GM12865 (cell line): ENCODE results near the gene CTDP1.

Source experiments
- DNase-seq: peaks from one replicate; pipeline ENCODE4 v3.0.0; 2010; ENCODE audit warnings: low read depth
- H3K4me3 ChIP-seq: 2 replicates; pipeline ENCODE4 v1.5.1; 2011; ENCODE audit warnings: mild to moderate bottlenecking, low read depth, low read length, control low read depth
- TF ChIP-seq, protein P1 (sequence below): IDR thresholded peaks from 2 replicates; pipeline ENCODE4 v1.5.1; 2011; ENCODE audit warnings: low read length, control low read depth, low read depth, inconsistent platforms; ENCODE audit not compliant: insufficient read depth; ENCODE audit errors: missing control alignments

The CTDP1 gene

DNA sequence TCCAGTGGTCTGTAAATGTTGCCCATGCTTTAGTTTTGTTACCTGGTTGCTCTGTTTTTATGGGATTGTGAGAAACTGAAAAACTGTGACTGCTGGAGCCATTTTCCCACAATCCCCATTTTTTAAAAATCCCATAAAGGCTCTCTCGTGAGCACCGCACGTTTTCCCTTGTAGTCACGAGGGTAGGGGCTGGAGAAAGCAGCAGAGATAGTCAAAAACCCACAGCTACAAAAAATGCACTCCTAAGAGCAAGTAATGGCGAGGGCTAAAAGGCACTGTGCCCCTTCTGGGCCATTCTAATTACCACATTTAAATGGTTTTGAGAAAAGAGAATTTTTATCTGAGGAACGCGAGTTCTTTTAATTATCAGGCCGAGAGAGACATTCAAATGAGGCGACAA is 1.8 kb upstream of the CTDP1 start:
- peak overlapping the region; percentile 70 for H3K4me3 ChIP-seq
- TF ChIP-seq, protein P1, sequence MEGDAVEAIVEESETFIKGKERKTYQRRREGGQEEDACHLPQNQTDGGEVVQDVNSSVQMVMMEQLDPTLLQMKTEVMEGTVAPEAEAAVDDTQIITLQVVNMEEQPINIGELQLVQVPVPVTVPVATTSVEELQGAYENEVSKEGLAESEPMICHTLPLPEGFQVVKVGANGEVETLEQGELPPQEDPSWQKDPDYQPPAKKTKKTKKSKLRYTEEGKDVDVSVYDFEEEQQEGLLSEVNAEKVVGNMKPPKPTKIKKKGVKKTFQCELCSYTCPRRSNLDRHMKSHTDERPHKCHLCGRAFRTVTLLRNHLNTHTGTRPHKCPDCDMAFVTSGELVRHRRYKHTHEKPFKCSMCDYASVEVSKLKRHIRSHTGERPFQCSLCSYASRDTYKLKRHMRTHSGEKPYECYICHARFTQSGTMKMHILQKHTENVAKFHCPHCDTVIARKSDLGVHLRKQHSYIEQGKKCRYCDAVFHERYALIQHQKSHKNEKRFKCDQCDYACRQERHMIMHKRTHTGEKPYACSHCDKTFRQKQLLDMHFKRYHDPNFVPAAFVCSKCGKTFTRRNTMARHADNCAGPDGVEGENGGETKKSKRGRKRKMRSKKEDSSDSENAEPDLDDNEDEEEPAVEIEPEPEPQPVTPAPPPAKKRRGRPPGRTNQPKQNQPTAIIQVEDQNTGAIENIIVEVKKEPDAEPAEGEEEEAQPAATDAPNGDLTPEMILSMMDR = no peak

DNA sequence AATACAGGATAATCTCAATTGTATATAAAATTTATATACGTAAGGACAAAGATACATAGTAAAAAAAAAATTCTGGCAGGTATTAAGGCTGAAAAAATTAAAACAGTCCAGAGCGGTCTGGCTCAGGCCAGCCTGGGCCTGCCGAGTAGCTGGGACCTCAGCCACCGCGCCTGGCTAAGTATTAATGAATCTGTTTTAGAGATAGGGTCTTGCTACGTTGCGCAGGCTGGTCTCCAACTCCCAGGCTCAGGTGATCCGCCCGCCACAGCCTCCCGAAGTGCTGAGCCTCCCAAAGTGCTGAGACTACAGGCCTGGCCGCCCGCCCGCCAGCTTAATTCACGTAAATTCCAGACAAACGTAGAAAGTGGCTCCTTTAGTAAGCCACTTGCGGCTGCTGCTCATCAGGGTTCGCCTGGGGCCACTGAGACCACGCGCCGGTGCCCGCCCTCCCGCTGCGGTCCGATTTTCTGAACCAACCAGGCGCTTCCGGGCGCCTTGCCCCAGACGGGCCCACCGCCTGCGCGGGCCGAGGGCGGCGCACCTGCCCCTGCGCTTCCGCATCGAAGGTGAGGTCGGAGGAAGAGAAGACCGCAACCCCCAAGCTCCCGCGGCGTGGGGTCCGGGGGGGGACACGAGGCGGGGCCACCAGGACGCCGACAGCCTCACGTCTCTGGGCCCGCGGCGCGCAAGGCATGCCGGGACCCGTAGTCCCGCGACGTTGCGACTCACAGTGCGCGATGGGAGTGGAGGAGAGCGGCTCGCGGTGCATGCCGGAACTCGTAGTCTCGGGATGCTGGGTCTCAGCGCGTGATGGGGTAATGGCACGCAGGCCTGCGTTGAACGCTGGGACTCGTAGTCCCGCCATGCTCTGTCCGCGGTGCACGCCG is 695 bp upstream of the CTDP1 start:
- TF ChIP-seq, protein P1 = no peak
- peak; percentile 99 for DNase-seq
- H3K4me3 ChIP-seq = peak overlapping the region; percentile 70

More for the DNA sequence above, 1.8 kb upstream of the CTDP1 start:
- no peak for DNase-seq

DNA sequence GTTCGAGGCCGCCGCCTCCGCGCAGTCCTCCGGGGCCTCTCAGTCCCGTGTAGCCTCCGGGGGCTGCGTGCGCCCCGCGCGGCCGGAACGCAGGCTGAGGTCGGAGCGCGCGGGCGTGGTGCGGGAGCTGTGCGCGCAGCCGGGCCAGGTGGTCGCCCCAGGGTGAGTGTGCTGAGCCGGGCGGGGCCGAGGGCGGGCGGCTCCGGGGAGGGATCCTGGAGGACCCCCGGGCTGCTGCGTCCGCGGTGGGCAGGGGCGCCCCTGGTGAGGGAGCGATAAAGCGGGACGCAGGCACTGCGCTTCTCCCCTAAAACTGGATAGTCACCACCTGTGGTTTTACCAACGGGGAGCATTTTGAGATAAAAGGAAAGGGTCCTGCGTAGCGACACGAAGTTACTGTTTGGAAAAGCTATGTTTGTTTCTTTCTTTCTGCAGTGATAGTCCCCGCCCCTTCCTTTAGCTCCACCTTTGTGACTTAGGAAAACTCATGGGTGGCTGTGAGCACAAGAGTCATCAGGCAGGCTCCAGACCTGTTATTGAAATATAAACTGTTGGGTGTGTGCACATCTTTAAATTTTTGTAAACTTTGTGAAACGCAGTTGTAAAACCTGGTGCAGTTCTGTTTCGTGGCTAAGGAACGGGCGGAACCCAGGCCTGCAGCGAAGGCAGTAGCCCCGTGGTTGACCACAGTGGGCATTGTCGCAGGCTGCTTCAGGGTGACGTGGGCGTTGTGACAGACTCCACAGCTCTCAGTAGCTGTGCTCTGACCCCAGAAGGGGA is 687 bp downstream of the CTDP1 start:
- DNase-seq = peak; percentile 41
- peak overlapping the region; percentile 70 for H3K4me3 ChIP-seq
- TF ChIP-seq, protein P1 = no peak

DNA sequence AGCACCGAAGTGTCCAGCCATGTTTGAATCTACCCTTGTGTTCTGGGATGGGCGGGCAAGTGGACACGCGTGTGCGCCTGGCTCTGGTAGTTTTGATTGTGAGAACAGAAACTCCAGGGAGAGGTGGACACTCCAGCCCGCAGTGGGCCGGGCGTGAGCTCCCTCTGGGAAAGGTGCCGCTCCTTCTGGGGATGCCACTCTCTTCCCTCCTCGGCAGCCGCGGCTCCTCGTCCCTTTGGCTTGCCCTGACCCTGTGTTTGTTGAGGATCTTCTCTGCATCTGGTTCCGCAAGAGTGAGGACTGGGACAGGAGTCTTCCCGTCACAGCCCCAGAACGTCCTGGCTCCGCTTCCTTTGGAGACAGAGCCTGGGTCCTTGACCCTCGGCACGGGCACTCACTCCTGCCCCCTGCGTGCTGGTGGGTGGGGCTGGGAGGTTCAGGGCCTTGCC is 1.3 kb downstream of the CTDP1 start:
- no peak for DNase-seq
- TF ChIP-seq, protein P1 = no peak
- peak overlapping the region; percentile 70 for H3K4me3 ChIP-seq

DNA sequence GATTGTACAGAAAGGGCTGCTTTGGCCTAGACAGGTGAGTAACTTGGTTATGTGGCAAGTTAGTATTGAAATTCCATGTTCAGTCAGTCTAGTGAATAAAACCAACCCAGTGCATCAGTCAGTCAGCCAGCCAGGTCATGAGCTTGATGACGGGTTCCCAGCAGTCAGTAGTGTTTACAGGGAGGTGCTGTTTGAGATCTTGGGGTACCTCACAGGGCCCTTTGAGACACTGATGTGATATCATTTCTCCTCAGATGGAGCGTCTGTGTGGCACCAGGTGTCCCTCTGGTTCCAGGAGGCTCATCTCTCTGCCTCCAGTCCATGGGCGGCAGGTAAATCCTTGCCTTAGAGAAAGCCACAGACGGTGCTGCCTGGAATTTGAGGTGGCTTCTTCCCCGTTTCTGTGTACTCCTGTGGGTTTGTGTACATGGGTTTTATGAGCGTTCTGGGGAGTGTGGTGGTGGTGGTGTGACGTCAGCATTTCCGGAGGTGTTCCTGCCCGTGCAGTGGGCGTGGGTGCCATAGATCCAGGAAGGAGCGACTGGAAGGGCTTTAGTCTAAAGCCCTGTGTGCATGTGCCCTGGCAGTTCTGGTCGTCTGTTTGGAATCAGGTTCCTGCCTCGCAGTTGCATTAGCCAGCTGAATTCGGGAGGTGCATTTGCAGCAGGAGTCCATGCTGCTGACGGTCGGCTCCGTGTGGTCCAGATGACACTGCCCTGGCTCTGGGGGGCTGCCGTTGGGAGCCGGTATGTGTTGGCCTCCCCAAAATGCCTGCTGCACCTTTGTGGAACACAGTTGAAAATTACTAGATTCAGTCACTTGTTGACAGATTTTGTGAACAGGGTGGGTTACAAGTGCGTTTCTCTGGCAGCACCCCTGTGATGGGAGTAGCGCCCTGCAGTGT is 2.1 kb downstream of the CTDP1 start:
- TF ChIP-seq, protein P1 = no peak
- no peak for DNase-seq
- H3K4me3 ChIP-seq = no peak overlapping the region

DNA sequence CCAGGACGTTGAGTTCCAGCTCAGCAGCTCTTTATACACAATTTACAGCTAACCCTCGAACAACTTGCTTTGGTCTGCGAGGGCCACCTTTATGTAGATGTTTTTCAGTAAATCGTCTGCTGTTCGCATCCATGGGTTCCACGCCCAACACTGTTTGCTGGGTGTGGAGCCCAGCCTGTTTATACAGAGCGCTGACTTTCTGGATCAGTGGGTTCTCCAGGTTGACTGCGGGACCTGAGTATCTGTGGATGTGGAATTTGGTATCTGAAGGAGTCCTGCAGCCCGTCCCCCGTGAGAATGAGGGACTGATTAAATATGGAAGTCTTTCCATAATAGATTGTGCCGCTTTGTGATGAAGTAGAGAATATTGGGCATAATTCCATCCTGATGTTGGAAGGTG is 2.9 kb downstream of the CTDP1 start:
- TF ChIP-seq, protein P1 = no peak
- H3K4me3 ChIP-seq = no peak overlapping the region
- no peak for DNase-seq
